Central memory CD8-positive, alpha-beta T cell (primary cell): ENCODE results near the gene CASK.
"Not testable (repeated sequence)": the region's sequence is repeated elsewhere in the genome, so short reads cannot be mapped to it uniquely, and the experiment has no call there.

Source experiments
- ATAC-seq: fragments of 150-1000 bp; cut with Tn5 transposase; replicated peaks from 2 replicates; pipeline ENCODE4 v1.10.0; 2022; ENCODE audit warnings: mild to moderate bottlenecking, moderate FRiP score, moderate number of reproducible peaks; ENCODE audit not compliant: poor library complexity, severe bottlenecking; ENCODE audit errors: extremely low read depth
- DNase-seq, 2 donors: peaks; one replicate each; pipeline ENCODE4 v3.0.0; 2021; ENCODE audit warnings: low spot score in 2 of 2
- H3K27ac Mint-ChIP-seq: one replicate; pipeline ENCODE4 v1.8.0; 2022; ENCODE audit warnings: low read depth, mild to moderate bottlenecking, moderate library complexity, mixed read lengths
- H3K27me3 Mint-ChIP-seq: one replicate; pipeline ENCODE4 v1.8.0; 2022; ENCODE audit warnings: mixed read lengths
- H3K36me3 Mint-ChIP-seq: one replicate; pipeline ENCODE4 v1.8.0; 2022; ENCODE audit warnings: mild to moderate bottlenecking, moderate library complexity, mixed read lengths; ENCODE audit not compliant: insufficient read depth
- H3K4me1 Mint-ChIP-seq: one replicate; pipeline ENCODE4 v1.8.0; 2022; ENCODE audit warnings: mixed read lengths
- H3K4me3 Mint-ChIP-seq: one replicate; pipeline ENCODE4 v1.8.0; 2022; ENCODE audit warnings: mild to moderate bottlenecking, moderate library complexity, mixed read lengths
- H3K9me3 Mint-ChIP-seq: one replicate; pipeline ENCODE4 v1.8.0; 2022; ENCODE audit warnings: mixed read lengths

CASK gene

DNA sequence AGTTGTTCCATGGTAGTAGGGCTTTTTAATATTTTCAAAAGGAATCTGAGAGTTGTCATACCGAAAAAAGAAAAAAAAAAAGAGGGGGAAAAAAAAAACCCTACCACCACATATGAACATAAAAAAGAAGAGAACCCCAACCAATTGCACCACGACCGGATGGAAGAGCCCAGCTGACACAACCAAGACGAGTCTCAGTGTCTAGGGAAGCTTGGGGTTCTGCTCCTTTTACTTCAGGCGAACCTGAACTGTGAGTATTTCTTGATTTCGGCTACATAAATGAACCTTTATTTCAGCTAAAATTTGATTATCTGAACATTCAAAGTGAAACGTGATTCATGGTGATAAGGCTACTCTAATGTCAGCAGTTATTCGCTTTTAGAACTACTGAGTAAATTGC is 234.5 kb downstream of the CASK start, which contains the start of gene GPR34:
GPR34 (plus strand) TSS at position 139 of the 400 bp plus-strand sequence. CDS start 6,661 bp downstream, outside the sequence.
- no peak for ATAC-seq
- no peak within 1 kb of the TSS for H3K4me3 Mint-ChIP-seq

DNA sequence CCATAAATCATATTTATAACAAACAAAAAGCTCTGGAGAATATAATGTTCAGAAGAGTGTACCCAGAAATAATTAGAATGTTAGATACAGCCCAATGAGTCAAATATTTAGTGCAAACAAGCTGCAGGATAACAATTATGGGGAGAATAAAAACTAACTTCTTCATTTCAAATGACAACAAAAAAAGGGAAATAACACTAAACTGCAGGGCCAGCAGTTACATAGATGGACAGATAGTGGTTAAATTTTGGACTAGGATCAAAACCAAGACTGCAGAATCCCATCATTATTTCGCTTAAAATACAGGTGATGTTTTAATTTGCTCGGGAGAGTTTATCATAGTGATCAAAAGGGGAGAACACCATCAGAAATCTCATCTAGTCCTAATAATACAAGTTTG is 235.2 kb downstream of the CASK start:
- Mint-ChIP-seq H3K4me1 (peaks cover 14% of the 10 kb centered on the region), H3K27ac (no peak overlapping the region), H3K4me3 (no peak overlapping the region), H3K27me3 (no peaks in the 10 kb centered on the region), H3K9me3 (no peaks in the 10 kb centered on the region), H3K36me3 (peaks cover 5% of the 10 kb centered on the region)
- no peak for DNase-seq
- ATAC-seq, result no peak

More for the DNA sequence above, 234.5 kb downstream of the CASK start, which contains the start of gene GPR34:
- no peaks in the 10 kb centered on the region for H3K9me3 Mint-ChIP-seq
- peaks cover 5% of the 10 kb centered on the region for H3K36me3 Mint-ChIP-seq
- peaks cover 20% of the 10 kb centered on the region for H3K4me1 Mint-ChIP-seq
- H3K27ac Mint-ChIP-seq, result no peak within 1 kb of the TSS
- no peaks in the 10 kb centered on the region for H3K27me3 Mint-ChIP-seq
- DNase-seq, result no peak

DNA sequence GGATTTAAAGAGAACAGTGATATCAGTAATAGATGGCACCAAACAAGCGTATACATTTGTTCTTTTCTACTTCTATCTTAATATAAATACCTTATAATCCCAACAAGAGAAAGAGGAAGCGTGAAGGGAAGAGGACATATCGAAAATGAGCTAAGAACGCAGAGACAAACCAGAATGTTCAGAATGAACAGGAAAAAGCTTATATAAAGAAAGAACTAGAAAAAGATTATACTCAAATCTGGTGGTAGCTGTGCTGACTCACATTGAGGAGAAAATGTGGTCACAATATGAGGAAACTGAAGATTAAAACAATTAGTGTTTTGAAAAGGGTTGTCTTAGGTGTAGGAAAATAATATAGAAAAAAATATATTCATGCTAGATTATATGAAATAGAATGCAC is 236.6 kb downstream of the CASK start:
- H3K36me3 Mint-ChIP-seq, result peaks cover 5% of the 10 kb centered on the region
- no peak for DNase-seq
- no peak overlapping the region for H3K4me3 Mint-ChIP-seq
- ATAC-seq, result no peak
- peaks cover 5% of the 10 kb centered on the region for H3K4me1 Mint-ChIP-seq
- H3K9me3 Mint-ChIP-seq, result no peaks in the 10 kb centered on the region
- H3K27me3 Mint-ChIP-seq, result no peaks in the 10 kb centered on the region
- H3K27ac Mint-ChIP-seq, result no peak overlapping the region

DNA sequence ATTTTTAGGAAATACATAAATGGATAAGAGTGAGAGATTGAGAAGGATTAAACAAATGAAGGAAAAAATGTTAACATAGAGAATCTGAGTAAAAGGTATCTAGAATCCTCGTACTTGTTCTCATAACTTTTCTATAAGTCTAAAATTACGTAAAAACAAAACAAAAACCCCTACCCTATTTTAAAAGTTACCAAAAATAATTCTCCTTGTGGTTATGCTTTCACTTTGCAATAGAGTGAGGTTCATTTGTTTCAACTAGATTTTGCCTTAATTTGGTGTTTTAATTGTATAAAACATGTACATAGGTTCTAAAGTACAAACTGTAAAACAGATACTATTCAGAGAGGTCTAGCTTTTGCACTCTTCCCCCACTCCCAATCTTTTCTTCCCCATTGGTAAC is 238.4 kb downstream of the CASK start:
- Mint-ChIP-seq H3K27ac (no peak overlapping the region), H3K9me3 (no peaks in the 10 kb centered on the region), H3K4me1 (peaks cover 5% of the 10 kb centered on the region), H3K36me3 (peaks cover 7% of the 10 kb centered on the region), H3K27me3 (no peaks in the 10 kb centered on the region), H3K4me3 (no peak overlapping the region)
- DNase-seq (no peak), ATAC-seq (no peak)

DNA sequence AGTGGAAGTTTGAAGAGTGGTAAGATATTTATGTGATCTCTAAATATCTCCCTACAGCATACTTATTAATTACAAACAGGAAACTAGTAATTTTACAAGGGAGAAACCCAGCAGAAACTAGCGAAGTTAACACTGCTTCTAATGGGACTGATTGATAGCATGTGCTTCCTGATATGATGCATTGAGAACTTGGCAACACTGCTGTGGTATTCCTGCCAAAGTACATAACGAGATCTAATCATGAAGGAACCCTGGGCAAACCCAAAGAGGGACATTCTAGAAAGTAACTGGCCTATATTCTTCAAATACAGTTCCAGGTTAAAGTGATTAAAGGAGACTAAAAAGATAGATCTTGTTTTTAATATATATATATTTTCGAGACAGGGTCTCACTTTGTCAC is 239.2 kb downstream of the CASK start:
- H3K36me3 Mint-ChIP-seq, result peaks cover 7% of the 10 kb centered on the region
- no peak overlapping the region for H3K4me3 Mint-ChIP-seq
- H3K9me3 Mint-ChIP-seq, result no peaks in the 10 kb centered on the region
- no peak overlapping the region for H3K27ac Mint-ChIP-seq
- DNase-seq (no peak), ATAC-seq (no peak)
- no peaks in the 10 kb centered on the region for H3K27me3 Mint-ChIP-seq
- peaks cover 5% of the 10 kb centered on the region for H3K4me1 Mint-ChIP-seq

DNA sequence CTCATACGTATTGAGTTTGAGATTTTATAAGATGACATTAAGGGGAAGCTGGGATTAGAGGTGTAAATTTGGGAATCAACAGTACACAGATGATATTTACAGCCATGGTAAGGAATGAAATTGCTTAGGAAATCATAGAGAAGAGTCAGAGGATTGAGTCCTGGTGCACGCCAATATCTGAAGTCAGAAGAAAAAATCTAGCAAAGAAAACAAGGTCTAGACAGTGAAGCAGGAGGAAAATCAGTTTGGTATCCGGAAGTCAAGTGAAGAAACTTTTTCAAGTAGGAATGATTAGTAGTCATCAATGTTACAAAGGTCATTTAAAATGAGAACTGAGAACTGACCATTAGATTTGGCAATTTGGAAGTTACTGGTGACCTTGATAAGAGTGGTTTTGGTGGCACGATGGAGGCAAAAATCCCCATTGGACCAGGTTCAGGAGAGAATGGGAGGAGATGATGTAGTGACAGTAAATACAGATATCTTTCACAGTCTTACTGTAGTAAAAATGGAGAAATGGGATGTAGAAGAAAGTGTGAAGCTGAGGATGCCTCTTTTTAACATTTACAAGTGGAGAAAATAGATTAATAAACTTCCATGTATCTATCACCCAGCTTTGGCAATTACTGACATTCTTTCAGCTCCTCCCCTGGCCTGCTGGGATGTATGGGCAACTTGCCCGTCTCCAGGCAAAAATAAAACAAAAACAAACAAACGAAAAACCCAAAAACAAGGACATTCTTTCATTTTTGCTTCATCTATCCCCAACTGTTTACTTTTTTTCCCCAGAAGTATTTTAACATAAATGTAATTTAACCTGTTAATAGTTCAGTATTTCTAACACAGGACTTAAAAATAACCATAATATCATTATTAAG is 245.9 kb downstream of the CASK start:
- Mint-ChIP-seq H3K4me1 (peaks cover 28% of the 10 kb centered on the region), H3K36me3 (peaks cover 5% of the 10 kb centered on the region), H3K27ac (no peak overlapping the region), H3K9me3 (no peaks in the 10 kb centered on the region), H3K27me3 (no peaks in the 10 kb centered on the region), H3K4me3 (no peak overlapping the region)
- DNase-seq (no peak), ATAC-seq (no peak)

DNA sequence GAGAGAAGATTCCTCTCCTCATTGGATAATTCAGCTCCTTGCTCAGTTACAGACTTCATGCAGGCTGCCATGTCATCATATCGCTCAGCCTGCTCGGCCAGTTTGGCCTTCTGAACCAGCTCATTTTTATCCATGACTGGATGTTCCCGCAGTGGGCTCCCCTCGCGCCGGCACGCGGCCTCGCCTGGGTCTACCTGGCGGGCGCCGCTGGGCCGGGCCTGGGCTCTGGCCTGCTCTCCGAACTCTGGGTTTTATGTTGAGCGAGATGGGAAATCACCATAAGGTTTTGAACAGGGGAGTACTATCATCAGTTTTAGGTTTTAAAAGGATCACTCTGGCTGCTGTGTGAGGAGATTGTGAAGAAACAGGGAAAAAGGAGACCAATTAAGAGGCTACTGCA is 247.0 kb downstream of the CASK start:
- Mint-ChIP-seq H3K27ac (peak overlapping the region; percentile 9), H3K4me1 (peaks cover 30% of the 10 kb centered on the region)
- not testable (repeated sequence) for H3K36me3 Mint-ChIP-seq, ATAC-seq, H3K9me3 Mint-ChIP-seq, DNase-seq, H3K27me3 Mint-ChIP-seq, H3K4me3 Mint-ChIP-seq

DNA sequence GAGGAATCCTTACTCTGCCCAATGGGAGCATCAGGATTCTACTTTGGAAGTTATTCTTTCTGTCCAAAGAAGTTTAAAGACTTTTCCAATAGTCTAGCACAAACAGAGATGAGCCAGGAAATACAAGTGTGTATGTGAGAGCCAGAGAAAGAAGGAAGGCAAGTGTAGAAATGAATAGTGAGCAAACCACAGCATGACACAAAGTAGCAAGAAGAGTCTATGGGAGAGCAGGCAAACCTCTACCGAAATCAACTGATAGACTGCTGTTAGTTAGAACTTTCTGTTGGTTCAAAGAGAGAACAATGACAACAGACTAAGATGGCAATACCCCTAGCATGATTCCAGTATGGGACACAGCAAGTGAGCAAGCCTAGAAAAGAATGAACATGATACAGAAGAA is 250.7 kb downstream of the CASK start:
- H3K27ac Mint-ChIP-seq, result no peak overlapping the region
- no peak for ATAC-seq
- no peaks in the 10 kb centered on the region for H3K9me3 Mint-ChIP-seq
- peaks cover 29% of the 10 kb centered on the region for H3K4me1 Mint-ChIP-seq
- H3K4me3 Mint-ChIP-seq, result no peak overlapping the region
- H3K36me3 Mint-ChIP-seq, result peaks cover 13% of the 10 kb centered on the region
- H3K27me3 Mint-ChIP-seq, result no peaks in the 10 kb centered on the region
- DNase-seq, result no peak

DNA sequence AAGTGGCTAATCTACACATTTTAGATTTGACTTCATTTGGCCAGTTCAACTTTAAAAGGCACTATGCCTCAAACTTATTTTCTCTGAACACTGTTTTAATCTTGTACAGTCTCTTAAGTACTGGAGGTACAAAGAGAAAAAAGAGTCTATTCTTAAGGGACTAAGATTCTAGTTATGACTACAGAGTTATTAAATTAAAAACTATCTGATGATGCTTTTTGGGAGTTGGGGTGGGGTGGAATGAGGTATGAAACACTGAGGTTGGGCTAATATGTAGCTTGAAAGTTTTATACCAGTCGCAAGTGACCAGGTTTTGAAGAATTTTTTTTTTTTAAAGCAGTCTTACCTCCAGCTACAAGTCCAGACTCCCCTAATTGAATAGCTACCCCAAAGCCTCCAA is 252.3 kb downstream of the CASK start:
- Mint-ChIP-seq H3K4me1 (peaks cover 17% of the 10 kb centered on the region), H3K9me3 (no peaks in the 10 kb centered on the region), H3K27me3 (no peaks in the 10 kb centered on the region), H3K36me3 (peaks cover 13% of the 10 kb centered on the region), H3K27ac (no peak overlapping the region), H3K4me3 (no peak overlapping the region)
- DNase-seq (no peak), ATAC-seq (no peak)

DNA sequence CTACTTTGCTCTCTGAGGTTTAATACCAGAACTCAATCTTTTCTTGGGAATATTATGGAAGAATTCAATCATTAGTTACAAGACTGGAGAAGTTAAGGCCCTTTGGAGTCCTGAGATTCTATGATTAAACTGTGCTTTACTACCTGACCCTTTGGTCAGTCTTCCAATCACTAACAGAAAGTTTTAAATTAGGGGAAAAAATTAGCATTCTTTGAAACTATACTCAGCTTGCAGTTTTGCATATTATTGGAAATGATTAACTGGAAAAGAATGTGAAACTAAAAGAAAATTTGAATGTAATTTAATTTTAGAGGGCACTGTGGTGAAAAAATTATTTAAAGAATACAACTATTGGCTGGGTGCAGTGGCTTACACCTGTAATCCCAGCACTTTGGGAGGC is 253.2 kb downstream of the CASK start:
- H3K27me3 Mint-ChIP-seq, result no peaks in the 10 kb centered on the region
- ATAC-seq, result no peak
- H3K27ac Mint-ChIP-seq, result peak overlapping the region; percentile 38
- peaks cover 17% of the 10 kb centered on the region for H3K36me3 Mint-ChIP-seq
- peaks cover 22% of the 10 kb centered on the region for H3K4me1 Mint-ChIP-seq
- H3K9me3 Mint-ChIP-seq, result no peaks in the 10 kb centered on the region
- DNase-seq, result no peak
- no peak overlapping the region for H3K4me3 Mint-ChIP-seq

DNA sequence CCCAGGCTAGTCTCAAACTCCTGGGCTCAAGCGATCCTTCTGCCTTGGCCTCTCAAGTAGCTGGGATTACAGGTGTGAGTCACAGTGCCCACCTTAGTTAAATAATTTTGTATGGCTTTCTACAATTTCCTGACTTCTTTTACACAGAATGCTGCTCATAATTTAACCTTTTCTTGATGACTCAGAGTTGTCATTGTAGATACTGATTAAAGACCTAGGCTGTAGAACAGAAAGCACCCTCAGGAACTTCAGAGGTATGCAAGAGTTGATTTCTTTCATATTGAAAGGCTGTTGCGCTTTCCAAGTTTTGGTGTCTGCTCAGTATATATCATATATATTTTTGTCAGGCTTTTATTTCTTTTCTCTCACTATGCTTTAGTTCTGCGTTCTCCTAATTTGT is 255.7 kb downstream of the CASK start:
- peak overlapping the region; percentile 18 for H3K27ac Mint-ChIP-seq
- no peaks in the 10 kb centered on the region for H3K27me3 Mint-ChIP-seq
- DNase-seq (no peak), ATAC-seq (no peak)
- H3K36me3 Mint-ChIP-seq, result peaks cover 22% of the 10 kb centered on the region
- H3K4me3 Mint-ChIP-seq, result no peak overlapping the region
- no peaks in the 10 kb centered on the region for H3K9me3 Mint-ChIP-seq
- H3K4me1 Mint-ChIP-seq, result peaks cover 10% of the 10 kb centered on the region

DNA sequence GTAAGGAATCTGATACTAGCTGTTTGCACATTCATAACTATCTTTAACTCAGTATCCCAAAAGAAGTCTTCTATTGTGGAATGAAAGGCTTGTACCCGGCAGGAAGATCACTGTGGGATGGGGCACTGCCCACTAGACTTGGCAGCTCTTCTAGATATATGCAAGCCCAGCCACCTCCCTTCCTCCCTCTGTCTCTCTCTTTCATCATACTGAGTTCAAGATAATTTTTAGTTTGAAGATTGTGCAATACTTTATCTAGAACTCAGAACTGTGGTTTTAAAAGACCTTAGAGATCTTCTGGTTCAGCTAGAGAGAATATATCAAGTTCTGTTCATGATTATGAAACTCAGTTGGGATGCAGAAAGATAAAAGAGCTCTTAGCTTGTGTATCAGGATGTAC is 257.1 kb downstream of the CASK start:
- DNase-seq, result no peak
- peaks cover 25% of the 10 kb centered on the region for H3K36me3 Mint-ChIP-seq
- no peaks in the 10 kb centered on the region for H3K9me3 Mint-ChIP-seq
- H3K27me3 Mint-ChIP-seq, result no peaks in the 10 kb centered on the region
- H3K4me3 Mint-ChIP-seq, result no peak overlapping the region
- H3K4me1 Mint-ChIP-seq, result peaks cover 6% of the 10 kb centered on the region
- ATAC-seq, result no peak
- H3K27ac Mint-ChIP-seq, result no peak overlapping the region

DNA sequence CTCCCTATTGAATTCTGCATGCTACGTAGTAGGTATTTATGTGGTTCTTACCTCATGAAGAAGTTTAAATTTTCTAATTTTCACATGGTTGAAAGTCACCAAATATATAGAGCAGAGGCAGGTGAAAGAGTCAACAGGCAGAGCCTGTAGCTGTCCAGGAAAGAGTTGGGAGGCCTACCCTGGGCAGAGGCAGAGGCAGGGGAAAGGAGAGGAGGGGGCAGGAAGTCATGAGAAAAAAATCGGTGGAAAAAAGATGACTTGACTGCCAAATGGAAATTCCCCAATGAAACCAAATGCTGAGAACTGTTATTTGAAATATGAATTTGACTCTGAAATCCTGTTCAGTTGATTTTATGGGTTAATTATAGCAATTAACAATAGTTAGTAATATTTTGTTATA is 257.7 kb downstream of the CASK start:
- Mint-ChIP-seq H3K9me3 (no peaks in the 10 kb centered on the region), H3K36me3 (peaks cover 28% of the 10 kb centered on the region), H3K4me3 (no peak overlapping the region), H3K27ac (no peak overlapping the region), H3K4me1 (peaks cover 6% of the 10 kb centered on the region), H3K27me3 (no peaks in the 10 kb centered on the region)
- DNase-seq (no peak), ATAC-seq (no peak)
